SK-N-MC (cell line): ENCODE results near the gene AATK.

ENCODE experiments used
- EZH2 ChIP-seq: fragments of 200-600 bp; sonication (generic); IDR thresholded peaks from one replicate; pipeline ENCODE4 v1.6.1; 2017; ENCODE audit warnings: antibody characterized with exemption
- FOXP2 ChIP-seq: optimal IDR thresholded peaks from 2 replicates; pipeline ENCODE3; 2011; ENCODE audit warnings: mild to moderate bottlenecking, moderate library complexity; ENCODE audit not compliant: insufficient read depth; ENCODE audit errors: extremely low read length, control extremely low read depth
- POLR2AphosphoS5 ChIP-seq: IDR thresholded peaks from 2 replicates; pipeline ENCODE4 v1.6.1; 2012; ENCODE audit warnings: mild to moderate bottlenecking, low read depth, low read length, borderline replicate concordance

DNA sequence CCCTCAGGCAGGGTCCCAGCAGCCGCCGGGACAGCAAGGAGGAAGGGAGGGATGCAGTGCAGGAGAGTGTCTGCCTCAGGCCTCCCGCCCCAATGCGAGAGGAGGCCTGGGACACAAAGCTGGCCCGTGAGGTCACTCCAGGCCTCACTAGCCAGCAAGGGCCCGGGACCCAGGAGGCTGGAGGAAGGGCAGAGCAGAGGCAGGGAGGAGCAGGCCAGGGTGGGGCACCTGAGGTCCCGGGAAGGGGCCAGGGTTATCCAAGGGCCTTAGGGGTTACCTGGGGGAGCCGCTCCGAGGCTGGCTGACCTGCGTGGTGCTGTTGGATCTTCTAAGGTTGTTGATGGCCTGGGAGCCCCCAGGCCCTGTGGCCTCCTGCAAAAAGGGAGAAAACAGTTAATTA is 42.6 kb upstream of the AATK start:
- TF ChIP-seq POLR2AphosphoS5, result no peak
- TF ChIP-seq EZH2, result no peak
- TF ChIP-seq FOXP2, result no peak
